ENCODE results near the gene OLIG3. TPM values are rescaled to one million over a fixed set of nuclear protein-coding genes. Genes with fewer than 3 reads are reported as not detected.

Gene OLIG3
- total RNA-seq, 2 experiments from 2014 or later = 0.15 TPM; not detected in 1

- intact Hi-C loops (cut with micrococcal nuclease) = no loop called here
- Mint-ChIP-seq H3K9me3 (no peaks in the 10 kb centered on the region), H3K4me3 (no peak overlapping the region), H3K27ac (no peak overlapping the region), H3K36me3 (no peaks in the 10 kb centered on the region), H3K4me1 (ENCODE audit: low read depth) (peaks cover 24% of the 10 kb centered on the region), H3K27me3 (peaks cover 61% of the 10 kb centered on the region)
- no peak for DNase-seq
- POLR2A ChIA-PET = no interaction called here
- CTCF ChIA-PET = interaction anchor here (1.1 to 1.4 kb wide), 3 partner anchors 10 to 139 kb away, joined by 3 to 5 read pairs (median 4); no protein-coding TSS in a partner anchor
Observed at GRCh38 chr6:137486416-137486815, 7.8 kb downstream of the OLIG3 start.

- peaks cover 15% of the 10 kb centered on the region for H3K27me3 Mint-ChIP-seq
- ChIA-PET CTCF (no interaction called here), POLR2A (interaction anchor here (0.6 kb wide), 2 partner anchors 47 to 552 kb away, joined by 4 to 5 read pairs; no protein-coding TSS in a partner anchor)
- intact Hi-C loops (cut with micrococcal nuclease) = no loop called here
- H3K4me3 Mint-ChIP-seq = no peak overlapping the region
- no peak overlapping the region for H3K27ac Mint-ChIP-seq
- DNase-seq = no peak
- no peaks in the 10 kb centered on the region for H3K9me3 Mint-ChIP-seq
- H3K36me3 Mint-ChIP-seq = no peaks in the 10 kb centered on the region
- H3K4me1 Mint-ChIP-seq (ENCODE audit: low read depth) = no peaks in the 10 kb centered on the region
Observed at GRCh38 chr6:137480431-137480830, 13.8 kb downstream of the OLIG3 start.

- Mint-ChIP-seq H3K4me3 (no peak overlapping the region), H3K4me1 (ENCODE audit: low read depth) (no peaks in the 10 kb centered on the region), H3K27ac (no peak overlapping the region), H3K36me3 (no peaks in the 10 kb centered on the region), H3K27me3 (peaks cover 8% of the 10 kb centered on the region), H3K9me3 (no peaks in the 10 kb centered on the region)
- no peak for DNase-seq
- ChIA-PET POLR2A (no interaction called here), CTCF (interaction anchor here (2.0 kb wide), 2 partner anchors 11 to 114 kb away, joined by 5 to 12 read pairs; no protein-coding TSS in a partner anchor)
- intact Hi-C loops (cut with micrococcal nuclease) = loop anchor here (1.0 kb wide), 1 partner anchor 166 kb away; no protein-coding TSS in a partner anchor
Observed at GRCh38 chr6:137475103-137475502, 19.1 kb downstream of the OLIG3 start.

GRCh38 chr6:137473598-137473997 lies 20.6 kb downstream of the OLIG3 start:
- no peaks in the 10 kb centered on the region for H3K36me3 Mint-ChIP-seq
- intact Hi-C loops (cut with micrococcal nuclease) = no loop called here
- H3K4me3 Mint-ChIP-seq = no peak overlapping the region
- no peaks in the 10 kb centered on the region for H3K9me3 Mint-ChIP-seq
- no peak for DNase-seq
- ChIA-PET POLR2A (no interaction called here), CTCF (interaction anchor here (0.8 kb wide), 1 partner anchor 116 kb away, joined by 4 read pairs; no protein-coding TSS in a partner anchor)
- peaks cover 8% of the 10 kb centered on the region for H3K27me3 Mint-ChIP-seq
- no peaks in the 10 kb centered on the region for H3K4me1 Mint-ChIP-seq (ENCODE audit: low read depth)
- H3K27ac Mint-ChIP-seq = no peak overlapping the region

- intact Hi-C loops (cut with micrococcal nuclease) = no loop called here
- no peaks in the 10 kb centered on the region for H3K36me3 Mint-ChIP-seq
- ChIA-PET POLR2A (no interaction called here), CTCF (no interaction called here)
- no peaks in the 10 kb centered on the region for H3K9me3 Mint-ChIP-seq
- H3K4me1 Mint-ChIP-seq (ENCODE audit: low read depth) = no peaks in the 10 kb centered on the region
- no peak for DNase-seq
- H3K27ac Mint-ChIP-seq = no peak overlapping the region
- peaks cover 8% of the 10 kb centered on the region for H3K27me3 Mint-ChIP-seq
- no peak overlapping the region for H3K4me3 Mint-ChIP-seq
Observed at GRCh38 chr6:137472641-137473137, 21.5 kb downstream of the OLIG3 start.

DNA sequence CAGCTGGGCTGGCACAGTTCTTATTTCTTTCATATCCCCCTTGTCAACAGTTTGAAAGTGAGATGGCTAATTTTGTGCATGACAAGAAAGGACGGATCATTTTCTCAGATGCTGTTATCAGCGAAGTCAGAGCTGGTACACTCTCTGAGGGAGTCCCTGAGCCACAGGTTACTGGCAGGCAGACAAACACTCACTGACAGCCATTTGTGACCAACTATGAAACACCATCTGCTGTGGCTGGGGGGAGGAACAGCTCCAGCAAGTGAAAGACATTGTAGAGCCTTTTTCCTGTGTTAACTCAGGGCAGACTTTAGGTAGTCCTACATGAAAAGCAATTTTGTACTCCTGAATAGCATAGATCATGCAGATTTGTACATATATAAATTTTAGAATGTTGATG lies 22.2 kb downstream of the OLIG3 start:
- CTCF ChIA-PET = no interaction called here

DNA sequence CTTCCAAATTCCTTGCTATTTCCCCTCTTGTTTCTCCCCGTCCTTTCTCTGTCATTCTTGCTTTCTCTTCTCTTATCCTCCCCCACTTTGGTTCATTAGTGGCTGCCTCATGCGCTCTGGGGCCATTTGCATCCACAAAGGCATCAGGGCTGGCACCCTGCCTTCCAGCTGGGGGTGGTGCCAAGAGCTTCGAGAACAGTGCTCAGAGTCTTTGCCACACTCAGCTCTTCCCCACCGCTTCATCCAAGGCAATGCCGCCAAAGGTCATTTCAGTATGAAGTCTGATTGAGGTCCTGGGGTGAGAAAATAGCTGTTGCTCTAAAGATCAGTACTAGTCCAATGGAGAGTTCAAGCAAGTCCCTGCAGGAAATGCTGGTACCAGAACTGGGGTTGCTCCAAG lies 22.7 kb downstream of the OLIG3 start:
- Mint-ChIP-seq H3K4me1 (ENCODE audit: low read depth) (no peaks in the 10 kb centered on the region), H3K27me3 (peaks cover 7% of the 10 kb centered on the region), H3K36me3 (no peaks in the 10 kb centered on the region), H3K9me3 (no peaks in the 10 kb centered on the region), H3K4me3 (no peak overlapping the region), H3K27ac (no peak overlapping the region)
- CTCF ChIA-PET = no interaction called here
- intact Hi-C loops (cut with micrococcal nuclease) = no loop called here
- POLR2A ChIA-PET = no interaction called here
- DNase-seq = no peak

More for the DNA sequence above, 22.2 kb downstream of the OLIG3 start:
- intact Hi-C loops (cut with micrococcal nuclease) = no loop called here
- Mint-ChIP-seq H3K4me1 (ENCODE audit: low read depth) (no peaks in the 10 kb centered on the region), H3K27ac (no peak overlapping the region), H3K4me3 (no peak overlapping the region), H3K36me3 (no peaks in the 10 kb centered on the region), H3K27me3 (peaks cover 8% of the 10 kb centered on the region), H3K9me3 (no peaks in the 10 kb centered on the region)
- no peak for DNase-seq
- POLR2A ChIA-PET = no interaction called here

DNA sequence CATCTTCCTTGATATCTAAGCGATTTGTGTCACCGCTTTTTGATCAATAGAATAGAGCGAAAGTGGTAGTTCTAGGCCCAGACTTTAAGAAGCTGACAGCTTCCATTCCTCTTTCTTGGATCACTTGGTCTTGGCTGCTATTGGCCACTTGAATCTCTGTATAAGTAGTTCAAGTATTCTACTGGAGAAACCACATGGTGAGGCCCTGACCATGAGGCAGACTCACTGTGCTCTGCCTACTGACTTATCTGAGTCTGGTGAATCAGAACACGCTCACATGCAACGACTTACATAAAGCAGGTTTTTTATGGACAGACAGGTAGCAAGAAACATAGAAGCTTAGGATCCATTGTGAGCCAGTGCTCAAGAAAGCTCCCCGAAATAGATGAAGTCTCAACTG lies 27.0 kb downstream of the OLIG3 start:
- no peak overlapping the region for H3K4me3 Mint-ChIP-seq
- no peaks in the 10 kb centered on the region for H3K4me1 Mint-ChIP-seq (ENCODE audit: low read depth)
- H3K9me3 Mint-ChIP-seq = no peaks in the 10 kb centered on the region
- H3K36me3 Mint-ChIP-seq = no peaks in the 10 kb centered on the region
- H3K27ac Mint-ChIP-seq = no peak overlapping the region
- ChIA-PET CTCF (interaction anchor here (1.0 kb wide), 1 partner anchor 121 kb away, joined by 3 read pairs; no protein-coding TSS in a partner anchor), POLR2A (no interaction called here)
- no peak for DNase-seq
- H3K27me3 Mint-ChIP-seq = peaks cover 4% of the 10 kb centered on the region
- intact Hi-C loops (cut with micrococcal nuclease) = no loop called here

- Mint-ChIP-seq H3K4me1 (ENCODE audit: low read depth) (no peaks in the 10 kb centered on the region), H3K27me3 (no peaks in the 10 kb centered on the region), H3K27ac (no peak overlapping the region), H3K36me3 (no peaks in the 10 kb centered on the region), H3K9me3 (no peaks in the 10 kb centered on the region), H3K4me3 (no peak overlapping the region)
- intact Hi-C loops (cut with micrococcal nuclease) = no loop called here
- no peak for DNase-seq
- ChIA-PET POLR2A (no interaction called here), CTCF (no interaction called here)
Observed at GRCh38 chr6:137465378-137466009, 28.7 kb downstream of the OLIG3 start.

GRCh38 chr6:137452333-137452894 lies 41.8 kb downstream of the OLIG3 start:
- Mint-ChIP-seq H3K36me3 (no peaks in the 10 kb centered on the region), H3K27ac (no peak overlapping the region), H3K4me1 (ENCODE audit: low read depth) (no peaks in the 10 kb centered on the region), H3K9me3 (no peaks in the 10 kb centered on the region), H3K4me3 (no peak overlapping the region), H3K27me3 (peaks cover 5% of the 10 kb centered on the region)
- intact Hi-C loops (cut with micrococcal nuclease) = no loop called here
- CTCF ChIA-PET = no interaction called here
- no peak for DNase-seq
- POLR2A ChIA-PET = no interaction called here

GRCh38 chr6:137443901-137444300 lies 50.3 kb downstream of the OLIG3 start:
- ChIA-PET POLR2A (no interaction called here), CTCF (no interaction called here)
- Mint-ChIP-seq H3K36me3 (no peaks in the 10 kb centered on the region), H3K27ac (no peak overlapping the region), H3K4me1 (ENCODE audit: low read depth) (peaks cover 7% of the 10 kb centered on the region), H3K27me3 (peaks cover 2% of the 10 kb centered on the region), H3K4me3 (no peak overlapping the region), H3K9me3 (peaks cover 8% of the 10 kb centered on the region)
- DNase-seq = no peak
- intact Hi-C loops (cut with micrococcal nuclease) = no loop called here

All from activated CD4-positive, alpha-beta memory T cell treated with anti-CD3 and anti-CD28 coated beads for 36 hours (primary cell).